C4-2B (cell line): Measurements from ENCODE around the gene PTX4.

Source experiments
- CTCF ChIP-seq: fragments of 450-650 bp; conservative IDR thresholded peaks from 2 replicates; pipeline ENCODE4 v1.5.1; 2017; ENCODE audit warnings: mild to moderate bottlenecking
- ZFX ChIP-seq: fragments of 450-650 bp; IDR thresholded peaks from 2 replicates; pipeline ENCODE4 v1.6.1; 2017

GRCh38 chr16:1458336-1458976 is 30.3 kb downstream of the PTX4 start:
- TF ChIP-seq CTCF = no peak
- TF ChIP-seq ZFX = no peak
